ENCODE data around the gene SPATA9.
A peak's percentile ranks its signal among the peaks of the same experiment; 100 is the strongest.

SPATA9 gene

GRCh38 chr5:95704150-95704549 lies 21.4 kb upstream of the SPATA9 start (continued):
- TF ChIP-seq TSHZ1 (tag by site-specific recombination; IDR thresholded peaks at IDR 0.05; ENCODE audit: borderline replicate concordance) (no peak), ZNF426 (tag by site-specific recombination; IDR thresholded peaks at IDR 0.05) (no peak), PRDM10 (tag by site-specific recombination; IDR thresholded peaks at IDR 0.05) (no peak), ZNF548 (tag by site-specific recombination; IDR thresholded peaks at IDR 0.05) (no peak), ZNF529 (tag by site-specific recombination; IDR thresholded peaks at IDR 0.05; ENCODE audit: insufficient replicate concordance) (no peak)
- TF ChIP-seq, protein P1, sequence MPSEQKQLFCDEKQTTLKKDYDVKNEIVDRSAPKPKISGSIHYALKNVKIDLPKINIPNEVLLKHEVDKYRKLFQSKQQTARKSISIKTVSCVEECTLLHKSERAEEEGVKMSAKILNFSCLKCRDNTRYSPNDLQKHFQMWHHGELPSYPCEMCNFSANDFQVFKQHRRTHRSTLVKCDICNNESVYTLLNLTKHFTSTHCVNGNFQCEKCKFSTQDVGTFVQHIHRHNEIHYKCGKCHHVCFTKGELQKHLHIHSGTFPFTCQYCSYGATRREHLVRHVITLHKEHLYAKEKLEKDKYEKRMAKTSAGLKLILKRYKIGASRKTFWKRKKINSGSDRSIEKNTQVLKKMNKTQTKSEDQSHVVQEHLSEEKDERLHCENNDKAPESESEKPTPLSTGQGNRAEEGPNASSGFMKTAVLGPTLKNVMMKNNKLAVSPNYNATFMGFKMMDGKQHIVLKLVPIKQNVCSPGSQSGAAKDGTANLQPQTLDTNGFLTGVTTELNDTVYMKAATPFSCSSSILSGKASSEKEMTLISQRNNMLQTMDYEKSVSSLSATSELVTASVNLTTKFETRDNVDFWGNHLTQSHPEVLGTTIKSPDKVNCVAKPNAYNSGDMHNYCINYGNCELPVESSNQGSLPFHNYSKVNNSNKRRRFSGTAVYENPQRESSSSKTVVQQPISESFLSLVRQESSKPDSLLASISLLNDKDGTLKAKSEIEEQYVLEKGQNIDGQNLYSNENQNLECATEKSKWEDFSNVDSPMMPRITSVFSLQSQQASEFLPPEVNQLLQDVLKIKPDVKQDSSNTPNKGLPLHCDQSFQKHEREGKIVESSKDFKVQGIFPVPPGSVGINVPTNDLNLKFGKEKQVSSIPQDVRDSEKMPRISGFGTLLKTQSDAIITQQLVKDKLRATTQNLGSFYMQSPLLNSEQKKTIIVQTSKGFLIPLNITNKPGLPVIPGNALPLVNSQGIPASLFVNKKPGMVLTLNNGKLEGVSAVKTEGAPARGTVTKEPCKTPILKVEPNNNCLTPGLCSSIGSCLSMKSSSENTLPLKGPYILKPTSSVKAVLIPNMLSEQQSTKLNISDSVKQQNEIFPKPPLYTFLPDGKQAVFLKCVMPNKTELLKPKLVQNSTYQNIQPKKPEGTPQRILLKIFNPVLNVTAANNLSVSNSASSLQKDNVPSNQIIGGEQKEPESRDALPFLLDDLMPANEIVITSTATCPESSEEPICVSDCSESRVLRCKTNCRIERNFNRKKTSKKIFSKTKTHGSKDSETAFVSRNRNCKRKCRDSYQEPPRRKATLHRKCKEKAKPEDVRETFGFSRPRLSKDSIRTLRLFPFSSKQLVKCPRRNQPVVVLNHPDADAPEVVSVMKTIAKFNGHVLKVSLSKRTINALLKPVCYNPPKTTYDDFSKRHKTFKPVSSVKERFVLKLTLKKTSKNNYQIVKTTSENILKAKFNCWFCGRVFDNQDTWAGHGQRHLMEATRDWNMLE (tag by site-specific recombination; conservative IDR thresholded peaks at IDR 0.05; ENCODE audit: low read depth) = no peak

- TF ChIP-seq, protein P2, sequence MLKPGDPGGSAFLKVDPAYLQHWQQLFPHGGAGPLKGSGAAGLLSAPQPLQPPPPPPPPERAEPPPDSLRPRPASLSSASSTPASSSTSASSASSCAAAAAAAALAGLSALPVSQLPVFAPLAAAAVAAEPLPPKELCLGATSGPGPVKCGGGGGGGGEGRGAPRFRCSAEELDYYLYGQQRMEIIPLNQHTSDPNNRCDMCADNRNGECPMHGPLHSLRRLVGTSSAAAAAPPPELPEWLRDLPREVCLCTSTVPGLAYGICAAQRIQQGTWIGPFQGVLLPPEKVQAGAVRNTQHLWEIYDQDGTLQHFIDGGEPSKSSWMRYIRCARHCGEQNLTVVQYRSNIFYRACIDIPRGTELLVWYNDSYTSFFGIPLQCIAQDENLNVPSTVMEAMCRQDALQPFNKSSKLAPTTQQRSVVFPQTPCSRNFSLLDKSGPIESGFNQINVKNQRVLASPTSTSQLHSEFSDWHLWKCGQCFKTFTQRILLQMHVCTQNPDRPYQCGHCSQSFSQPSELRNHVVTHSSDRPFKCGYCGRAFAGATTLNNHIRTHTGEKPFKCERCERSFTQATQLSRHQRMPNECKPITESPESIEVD (tag by site-specific recombination; IDR thresholded peaks at IDR 0.05) = peak; percentile 39; the same call in 1 of the 2 replicates
- TF ChIP-seq ZNF404 (tag by site-specific recombination; IDR thresholded peaks at IDR 0.05) = no peak
- no peak for TF ChIP-seq PRDM2 (tag by site-specific recombination; IDR thresholded peaks at IDR 0.05; ENCODE audit: borderline replicate concordance)
- CTCF ChIA-PET = interaction anchor here (0.6 kb wide), 1 partner anchor 36 kb away, joined by 3 read pairs; no protein-coding TSS in a partner anchor
- H3K4me1 ChIP-seq (ENCODE audit: control insufficient read depth, insufficient read depth, low read length) = 0 out of 2 replicates have a peak, but pooled peaks cover 6% of the 10 kb centered on the region
- POLR2A ChIA-PET = interaction anchor here (1.0 kb wide), 1 partner anchor 30 kb away, joined by 3 read pairs; the partner anchor contains the start of gene RHOBTB3
- H3K36me3 ChIP-seq (ENCODE audit: control insufficient read depth in 2 of 2, insufficient read depth in 1 of 2, low read length in 2 of 2) = no peaks in the 10 kb centered on the region
- H3K27ac ChIP-seq (ENCODE audit: extremely low read depth, low read depth, low read length) = no peak overlapping the region
- no peaks in the 10 kb centered on the region for H3K9me3 ChIP-seq (ENCODE audit: control insufficient read depth, insufficient read depth, low read depth, low read length)
- H3K4me3 ChIP-seq (ENCODE audit: low read depth, low read length) = no peak overlapping the region
Measured at GRCh38 chr5:95701074-95701473, 18.3 kb upstream of the SPATA9 start.
